ENCODE measurements around the gene PKIG.

DNA sequence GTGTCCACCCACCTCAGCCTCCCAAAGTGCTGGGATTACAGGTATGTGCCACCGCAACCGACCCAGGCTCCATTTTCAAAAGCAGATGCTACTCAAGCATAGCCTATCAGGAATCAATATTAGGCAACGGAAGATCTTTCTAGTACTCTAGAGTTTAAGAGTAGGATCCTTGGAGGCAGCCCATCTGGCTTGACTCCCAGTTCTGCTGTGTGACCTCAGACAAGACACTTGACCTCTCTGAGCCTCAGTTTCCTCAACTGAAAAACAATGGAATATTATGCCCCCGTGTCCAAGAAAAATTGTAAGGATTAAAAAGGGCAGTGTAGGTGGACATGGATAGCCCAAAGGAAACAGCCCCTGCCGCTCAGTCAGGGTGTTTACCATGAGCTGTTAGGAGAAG lies 54.7 kb downstream of the PKIG start:
- TF ChIP-seq ELF4 (IDR thresholded peaks at IDR 0.05) (no peak), SP1 (IDR thresholded peaks at IDR 0.05) (no peak), BHLHE40 (IDR thresholded peaks at IDR 0.05; ENCODE audit: borderline replicate concordance) (no peak), HDGF (IDR thresholded peaks at IDR 0.05; ENCODE audit: borderline replicate concordance) (no peak), NFRKB (IDR thresholded peaks at IDR 0.05) (no peak), ARNT (IDR thresholded peaks at IDR 0.05) (no peak), ZNF384 (IDR thresholded peaks at IDR 0.05) (no peak)
- TF ChIP-seq, protein P1, sequence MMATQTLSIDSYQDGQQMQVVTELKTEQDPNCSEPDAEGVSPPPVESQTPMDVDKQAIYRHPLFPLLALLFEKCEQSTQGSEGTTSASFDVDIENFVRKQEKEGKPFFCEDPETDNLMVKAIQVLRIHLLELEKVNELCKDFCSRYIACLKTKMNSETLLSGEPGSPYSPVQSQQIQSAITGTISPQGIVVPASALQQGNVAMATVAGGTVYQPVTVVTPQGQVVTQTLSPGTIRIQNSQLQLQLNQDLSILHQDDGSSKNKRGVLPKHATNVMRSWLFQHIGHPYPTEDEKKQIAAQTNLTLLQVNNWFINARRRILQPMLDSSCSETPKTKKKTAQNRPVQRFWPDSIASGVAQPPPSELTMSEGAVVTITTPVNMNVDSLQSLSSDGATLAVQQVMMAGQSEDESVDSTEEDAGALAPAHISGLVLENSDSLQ (IDR thresholded peaks at IDR 0.05) = no peak

Data from HEK293T (cell line).